Activated T-cell treated with anti-CD3 and anti-CD28 coated beads, Interleukin-2, amount 50 U/mL, for 72 hours (primary cell): ENCODE results near the gene LAPTM4A. TPM values are rescaled to one million over a fixed set of nuclear protein-coding genes. Genes with fewer than 3 reads are reported as not detected.
"Not testable (repeated sequence)": the region's sequence is repeated elsewhere in the genome, so short reads cannot be mapped to it uniquely, and the experiment has no call there.

Experiments
- ATAC-seq, 2 donors: fragments of 150-1000 bp; cut with Tn5 transposase; replicated peaks in 1 of 2; 2 replicates each; pipeline ENCODE4 v1.10.0; 2021; ENCODE audit warnings: moderate library complexity in 2 of 2, mild to moderate bottlenecking in 1 of 2
- DNase-seq, 2 donors: peaks; one replicate each; pipeline ENCODE4 v3.0.0; 2021 to 2022; ENCODE audit warnings: mixed read lengths in 1 of 2
- H3K27ac Mint-ChIP-seq: one replicate; pipeline ENCODE4 v1.8.0; 2022; ENCODE audit warnings: mild to moderate bottlenecking, moderate library complexity, mixed read lengths
- H3K27me3 Mint-ChIP-seq: one replicate; pipeline ENCODE4 v1.8.0; 2022; ENCODE audit warnings: low read depth, mixed read lengths
- H3K36me3 Mint-ChIP-seq, 2 donors: one replicate each; pipeline ENCODE4 v1.8.0; 2022; ENCODE audit warnings: mixed read lengths in 2 of 2, mild to moderate bottlenecking in 1 of 2; ENCODE audit not compliant: insufficient read depth in 2 of 2
- H3K4me1 Mint-ChIP-seq: one replicate; pipeline ENCODE4 v1.8.0; 2022; ENCODE audit warnings: low read depth, mixed read lengths
- H3K4me3 Mint-ChIP-seq, 2 donors: one replicate each; pipeline ENCODE4 v1.8.0; 2022; ENCODE audit warnings: mild to moderate bottlenecking in 2 of 2, mixed read lengths in 2 of 2, moderate library complexity in 2 of 2
- H3K9me3 Mint-ChIP-seq, 2 donors: one replicate each; pipeline ENCODE4 v1.8.0; 2022; ENCODE audit warnings: mixed read lengths in 2 of 2
- total RNA-seq, 2 donors: library from RNA; stranded (reverse); gene quantifications; one replicate each; pipeline ENCODE4 v1.2.3, GENCODE V29; 2022

LAPTM4A gene
- total RNA-seq, 2 donors from 2014 or later: 26.0 to 33.3 TPM

- no peaks in the 10 kb centered on the region for H3K9me3 Mint-ChIP-seq
- peaks cover 14% of the 10 kb centered on the region for H3K4me1 Mint-ChIP-seq
- DNase-seq (no peak), ATAC-seq (no peak)
- H3K27ac Mint-ChIP-seq: no peak overlapping the region
- H3K4me3 Mint-ChIP-seq: no peak overlapping the region
- peaks cover 34% of the 10 kb centered on the region for H3K27me3 Mint-ChIP-seq
- H3K36me3 Mint-ChIP-seq: peaks cover 6 to 7% of the 10 kb centered on the region in 2 donors
Measured at GRCh38 chr2:20054119-20054518, 2.7 kb upstream of the LAPTM4A start.

- ATAC-seq (no peak), DNase-seq (no peak)
- H3K27ac Mint-ChIP-seq: no peak overlapping the region
- H3K36me3 Mint-ChIP-seq: peaks cover 6 to 7% of the 10 kb centered on the region in 2 donors
- H3K4me3 Mint-ChIP-seq: no peak overlapping the region
- H3K9me3 Mint-ChIP-seq: no peaks in the 10 kb centered on the region
- H3K4me1 Mint-ChIP-seq: peaks cover 27% of the 10 kb centered on the region
- H3K27me3 Mint-ChIP-seq: peaks cover 29% of the 10 kb centered on the region
Measured at GRCh38 chr2:20052861-20053281, 1.4 kb upstream of the LAPTM4A start.

GRCh38 chr2:20052229-20052851, 912 bp upstream of the LAPTM4A start:
- Mint-ChIP-seq H3K4me3 (no peak overlapping the region), H3K27me3 (peaks cover 25% of the 10 kb centered on the region), H3K36me3 (peaks cover 6 to 7% of the 10 kb centered on the region in 2 donors), H3K4me1 (peaks cover 29% of the 10 kb centered on the region), H3K9me3 (no peaks in the 10 kb centered on the region), H3K27ac (no peak overlapping the region)
- DNase-seq (no peak), ATAC-seq (no peak)

DNA sequence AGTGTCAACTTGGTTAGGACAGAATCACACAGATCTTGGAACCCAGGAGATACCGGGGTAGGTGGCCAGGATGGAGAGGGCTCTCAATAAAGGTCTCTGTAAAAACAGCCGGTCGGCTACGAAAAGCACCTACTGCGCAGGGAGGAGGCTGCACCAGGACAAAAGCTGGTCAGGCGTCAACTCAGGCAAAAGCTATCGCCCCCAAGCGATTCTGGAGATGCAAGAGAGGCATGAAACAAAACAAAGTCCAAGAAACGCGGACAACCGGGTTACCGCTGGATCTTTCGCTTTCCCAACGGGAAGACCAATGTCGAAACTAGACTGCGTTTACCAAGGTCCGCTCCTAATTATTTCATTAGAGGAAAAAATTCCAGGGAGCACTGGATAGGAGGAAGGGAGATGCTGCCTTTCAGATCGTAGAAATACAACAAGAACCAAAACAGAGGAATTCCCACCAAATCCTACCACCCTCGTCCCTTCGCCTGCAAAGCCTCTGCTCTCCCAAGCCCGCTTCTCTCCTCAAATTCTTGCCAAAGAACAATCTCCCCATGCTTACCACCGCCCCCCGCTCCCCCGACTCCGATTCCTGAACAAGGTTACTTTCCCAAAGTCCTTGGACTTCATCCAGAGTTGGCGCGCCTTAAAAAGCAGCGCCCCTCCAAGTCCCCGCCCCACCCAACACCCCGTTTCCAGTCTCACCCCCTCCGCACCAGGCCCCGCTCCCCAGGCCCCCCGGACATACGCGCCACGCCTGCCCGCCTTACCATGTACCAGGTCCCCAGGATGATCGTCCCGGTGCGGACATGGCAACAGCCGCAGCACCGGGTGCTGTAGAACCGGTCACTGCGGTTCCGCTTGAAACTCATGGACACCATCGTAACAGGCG, 539 bp downstream of the LAPTM4A start:
- Mint-ChIP-seq H3K36me3 (peaks cover 6 to 7% of the 10 kb centered on the region in 2 donors), H3K4me3 (no peak overlapping the region), H3K9me3 (no peaks in the 10 kb centered on the region), H3K4me1 (peaks cover 30% of the 10 kb centered on the region), H3K27me3 (peaks cover 13% of the 10 kb centered on the region), H3K27ac (no peak overlapping the region)
- DNase-seq (peak; percentile 40 to 45), ATAC-seq (peak in 1 of 2 donors; percentile 42)

DNA sequence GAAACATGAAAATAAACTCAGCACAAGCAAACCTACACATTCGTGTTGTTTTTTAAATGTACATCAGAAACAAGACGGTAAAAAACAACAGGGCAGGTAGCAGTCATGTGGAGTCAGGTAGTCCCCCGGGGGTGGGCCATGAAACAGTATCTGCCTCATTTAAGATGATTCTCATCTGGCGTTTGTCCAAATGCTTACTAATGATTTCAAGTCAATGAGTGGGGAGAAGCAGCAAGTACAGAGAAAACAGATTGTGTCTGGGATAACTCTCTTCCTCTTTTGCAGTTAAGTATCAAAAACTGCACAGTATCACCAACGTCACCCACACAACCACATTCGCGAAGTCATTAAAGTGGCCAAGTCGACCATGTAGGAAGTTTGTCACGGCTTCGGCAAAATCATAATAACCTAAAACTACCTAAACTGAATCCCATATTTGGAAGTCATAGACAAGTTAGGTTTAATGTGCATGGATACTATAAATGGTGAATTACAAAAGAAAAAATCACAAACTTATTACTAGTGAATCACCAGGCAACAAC, 1.3 kb downstream of the LAPTM4A start:
- Mint-ChIP-seq H3K4me3 (no peak overlapping the region), H3K9me3 (no peaks in the 10 kb centered on the region), H3K27me3 (peaks cover 6% of the 10 kb centered on the region), H3K4me1 (peaks cover 33% of the 10 kb centered on the region), H3K36me3 (peaks cover 6 to 7% of the 10 kb centered on the region in 2 donors), H3K27ac (no peak overlapping the region)
- peak; percentile 31 to 34 for DNase-seq
- peak in 1 of 2 donors; percentile 5 for ATAC-seq

DNA sequence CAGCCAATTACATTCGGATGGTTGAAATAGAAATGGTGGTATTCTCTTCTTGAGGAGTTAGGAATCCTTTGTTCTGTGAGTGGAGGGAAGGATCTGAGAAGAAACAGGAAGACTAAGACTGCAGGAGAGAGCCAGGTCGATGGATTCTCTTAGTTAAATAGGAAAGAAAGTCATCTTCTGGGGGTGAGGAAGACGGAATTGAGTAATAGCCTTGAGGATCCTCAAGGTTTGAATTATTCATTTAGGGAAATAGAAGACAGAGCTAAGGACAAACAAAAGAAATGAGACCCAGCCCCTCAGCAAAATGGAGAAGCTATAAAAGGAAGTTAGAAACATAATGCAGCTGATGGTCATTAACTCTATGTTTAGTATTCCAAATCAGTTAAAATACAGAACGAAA, 1.8 kb downstream of the LAPTM4A start:
- H3K27ac Mint-ChIP-seq: no peak overlapping the region
- H3K27me3 Mint-ChIP-seq: peaks cover under 1% of the 10 kb centered on the region
- DNase-seq (no peak), ATAC-seq (no peak)
- H3K9me3 Mint-ChIP-seq: no peaks in the 10 kb centered on the region
- H3K4me3 Mint-ChIP-seq: no peak overlapping the region
- peaks cover 33% of the 10 kb centered on the region for H3K4me1 Mint-ChIP-seq
- peaks cover 7% of the 10 kb centered on the region in 2 donors for H3K36me3 Mint-ChIP-seq

- Mint-ChIP-seq H3K4me1 (peaks cover 33% of the 10 kb centered on the region), H3K9me3 (no peaks in the 10 kb centered on the region), H3K36me3 (peaks cover 7 to 8% of the 10 kb centered on the region in 2 donors), H3K4me3 (peak overlapping the region in 1 of 2 donors; percentile 21), H3K27ac (no peak overlapping the region), H3K27me3 (no peaks in the 10 kb centered on the region)
- ATAC-seq (no peak), DNase-seq (no peak)
Measured at GRCh38 chr2:20048488-20049448, 2.7 kb downstream of the LAPTM4A start.

- Mint-ChIP-seq H3K4me1 (peaks cover 41% of the 10 kb centered on the region), H3K27ac (peak overlapping the region; percentile 28)
- not testable (repeated sequence) for H3K4me3 Mint-ChIP-seq, DNase-seq, H3K27me3 Mint-ChIP-seq, H3K9me3 Mint-ChIP-seq, H3K36me3 Mint-ChIP-seq, ATAC-seq
Measured at GRCh38 chr2:20045712-20046292, 5.6 kb downstream of the LAPTM4A start.

GRCh38 chr2:20044778-20045177, 6.7 kb downstream of the LAPTM4A start:
- ATAC-seq: no peak
- no peaks in the 10 kb centered on the region for H3K9me3 Mint-ChIP-seq
- H3K27me3 Mint-ChIP-seq: no peaks in the 10 kb centered on the region
- no peak overlapping the region for H3K4me3 Mint-ChIP-seq
- no peak overlapping the region for H3K27ac Mint-ChIP-seq
- DNase-seq: no peak
- peaks cover 0 to 6% of the 10 kb centered on the region in 2 donors for H3K36me3 Mint-ChIP-seq
- H3K4me1 Mint-ChIP-seq: peaks cover 34% of the 10 kb centered on the region

GRCh38 chr2:20042531-20042930, 8.9 kb downstream of the LAPTM4A start:
- Mint-ChIP-seq H3K27me3 (no peaks in the 10 kb centered on the region), H3K9me3 (no peaks in the 10 kb centered on the region), H3K4me3 (no peak overlapping the region), H3K4me1 (peaks cover 12% of the 10 kb centered on the region), H3K36me3 (peaks cover 0 to 9% of the 10 kb centered on the region in 2 donors), H3K27ac (no peak overlapping the region)
- no peak for DNase-seq
- ATAC-seq: no peak

DNA sequence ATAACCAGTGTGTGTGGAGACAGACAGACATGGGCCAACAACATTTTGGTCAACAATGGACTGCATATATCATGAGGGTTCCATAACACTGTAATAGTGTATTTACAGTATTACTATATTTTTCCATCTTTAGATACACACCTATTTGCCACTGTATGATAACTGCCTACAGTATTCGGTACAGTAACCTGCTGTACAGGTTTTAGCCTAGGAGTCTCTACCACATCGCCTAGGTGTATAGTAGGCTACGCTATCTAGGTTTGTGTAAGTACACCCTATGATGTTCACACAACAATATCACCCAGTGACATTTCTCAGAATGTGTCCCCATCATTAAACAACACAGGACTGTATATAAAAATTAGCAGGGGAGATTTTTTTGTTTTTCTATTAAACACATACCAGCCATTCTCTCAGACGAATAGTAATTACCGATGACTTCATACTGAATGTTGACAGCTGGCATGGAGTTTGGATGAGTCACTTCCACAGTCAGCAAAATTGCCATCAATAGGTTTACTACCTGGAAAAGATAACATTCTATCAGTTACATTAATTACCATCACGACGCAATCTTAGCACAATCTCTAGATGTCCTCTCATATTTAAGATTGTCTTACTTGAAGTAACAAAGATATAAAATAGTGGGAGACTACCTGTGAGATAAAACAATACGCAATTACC, 10.8 kb downstream of the LAPTM4A start:
- no peaks in the 10 kb centered on the region for H3K27me3 Mint-ChIP-seq
- H3K27ac Mint-ChIP-seq: no peak overlapping the region
- peaks cover 8% of the 10 kb centered on the region for H3K4me1 Mint-ChIP-seq
- no peak for ATAC-seq
- H3K36me3 Mint-ChIP-seq: peaks cover 4 to 19% of the 10 kb centered on the region in 2 donors
- H3K4me3 Mint-ChIP-seq: no peak overlapping the region
- DNase-seq: no peak
- H3K9me3 Mint-ChIP-seq: no peaks in the 10 kb centered on the region

GRCh38 chr2:20037660-20038059, 13.8 kb downstream of the LAPTM4A start:
- H3K4me1 Mint-ChIP-seq: peaks cover 8% of the 10 kb centered on the region
- H3K27ac Mint-ChIP-seq: no peak overlapping the region
- no peaks in the 10 kb centered on the region for H3K9me3 Mint-ChIP-seq
- DNase-seq (no peak), ATAC-seq (no peak)
- no peaks in the 10 kb centered on the region for H3K27me3 Mint-ChIP-seq
- peaks cover 4 to 22% of the 10 kb centered on the region in 2 donors for H3K36me3 Mint-ChIP-seq
- no peak overlapping the region for H3K4me3 Mint-ChIP-seq
